GM18951 (cell line): ENCODE results near the gene HOXB2.

Source experiments
- POLR2A ChIP-seq: IDR thresholded peaks from 4 replicates; pipeline ENCODE4 v1.6.1; 2011; ENCODE audit warnings: mild to moderate bottlenecking; ENCODE audit not compliant: insufficient read length, insufficient read depth; ENCODE audit errors: extremely low read depth
- in situ Hi-C: fragments of 300-500 bp; cut with MboI; formaldehyde crosslinking; loops from one replicate; pipeline ENCODE4 v1.12.0; 2022; ENCODE audit warnings: low sequenced_read_pairs, mixed read lengths, inconsistent platforms; ENCODE audit not compliant: unreplicated experiment

Gene HOXB2

DNA sequence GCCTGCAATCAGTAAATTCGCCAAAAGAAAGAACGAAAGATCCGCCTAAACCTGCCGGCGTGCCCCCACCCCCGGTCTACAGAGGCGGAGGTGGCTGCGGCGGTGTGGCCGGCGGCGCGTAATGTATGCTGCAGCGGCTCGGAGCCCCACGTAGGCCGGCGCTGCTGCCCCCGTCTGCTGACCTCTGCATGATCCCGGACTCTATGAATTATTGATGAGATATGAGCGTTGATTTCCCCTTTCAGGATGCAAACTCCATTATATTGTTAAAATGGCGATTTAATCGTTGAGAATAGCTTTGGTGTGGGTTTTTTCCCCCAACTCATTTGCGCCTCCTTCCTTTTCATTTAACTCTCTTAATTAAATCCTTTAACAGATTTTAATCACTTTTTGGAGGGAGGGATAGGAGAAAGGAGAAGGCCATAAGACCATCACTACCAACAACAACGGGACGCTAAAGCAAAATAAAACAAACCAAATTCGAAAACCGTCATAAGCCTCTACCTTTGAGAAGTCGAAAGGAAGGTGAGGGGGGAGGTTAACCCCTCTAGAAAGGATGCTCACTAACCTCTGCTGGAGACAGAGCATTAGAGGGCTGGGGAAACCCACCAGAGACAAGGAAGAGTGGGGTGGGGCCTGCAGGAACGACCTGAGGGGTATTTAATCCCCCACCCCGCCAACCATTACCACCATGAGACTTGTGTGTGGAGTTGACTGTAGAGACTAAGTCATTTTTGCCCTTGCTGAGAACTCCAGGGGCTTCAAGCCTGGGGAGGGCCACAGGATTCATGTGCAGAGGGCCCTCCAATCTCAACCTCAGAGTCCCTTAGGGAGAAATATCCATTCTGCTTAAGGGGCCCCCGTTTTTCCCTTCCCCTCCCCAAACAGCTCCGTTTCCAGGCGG is 41.7 kb upstream of the HOXB2 start:
- in situ Hi-C loops: no loop called here
- TF ChIP-seq POLR2A: peak; percentile 25

DNA sequence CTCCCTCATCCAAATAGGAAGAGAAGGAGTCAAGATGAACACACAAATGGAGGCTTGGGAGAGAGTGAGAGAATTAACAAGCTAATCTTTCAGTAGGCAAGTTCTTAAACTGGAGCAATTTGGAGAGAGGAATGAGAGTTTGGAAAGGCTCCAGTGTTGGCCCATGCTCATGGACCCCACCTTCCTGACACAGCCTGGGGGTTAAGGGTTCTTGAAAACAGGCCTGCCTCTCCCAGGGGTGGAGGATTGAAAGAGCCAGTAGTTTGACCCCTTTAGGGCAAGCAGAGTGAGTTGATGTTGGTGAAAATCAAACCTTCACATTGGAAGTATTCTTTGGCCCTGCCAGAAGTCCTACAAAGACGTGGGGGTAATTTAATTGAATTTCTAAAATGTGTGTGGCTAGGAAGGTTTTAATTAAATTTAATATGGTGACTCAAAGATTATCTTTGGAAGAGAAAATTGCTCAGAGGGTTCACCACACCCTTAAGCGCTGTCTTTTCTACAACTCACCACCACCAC is 39.4 kb upstream of the HOXB2 start:
- no peak for TF ChIP-seq POLR2A
- in situ Hi-C loops: no loop called here

DNA sequence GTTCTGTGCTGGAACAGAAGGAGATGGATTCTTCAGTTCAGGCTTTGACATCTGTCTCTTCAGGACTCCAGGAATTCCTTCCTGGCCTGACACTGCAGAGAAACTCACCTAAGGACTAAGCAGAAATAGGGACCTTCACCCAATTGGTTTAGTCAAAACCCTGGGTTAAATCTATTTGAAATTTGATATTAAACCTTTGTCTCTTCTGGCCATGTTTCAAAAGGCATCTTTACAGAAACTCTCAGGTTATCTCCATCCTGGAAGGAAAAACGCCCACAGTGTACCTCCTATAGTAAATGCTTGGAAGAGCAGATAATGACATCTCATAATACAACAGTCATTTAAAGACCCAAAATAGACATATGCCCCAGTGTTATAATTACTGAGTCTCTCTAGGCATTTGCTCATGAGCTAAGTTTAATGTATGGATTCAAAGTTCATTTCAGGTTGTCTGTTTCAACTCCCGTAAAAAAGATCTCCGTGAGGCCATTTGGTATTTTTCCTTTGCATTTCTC is 38.9 kb upstream of the HOXB2 start:
- in situ Hi-C loops: no loop called here
- TF ChIP-seq POLR2A: no peak

DNA sequence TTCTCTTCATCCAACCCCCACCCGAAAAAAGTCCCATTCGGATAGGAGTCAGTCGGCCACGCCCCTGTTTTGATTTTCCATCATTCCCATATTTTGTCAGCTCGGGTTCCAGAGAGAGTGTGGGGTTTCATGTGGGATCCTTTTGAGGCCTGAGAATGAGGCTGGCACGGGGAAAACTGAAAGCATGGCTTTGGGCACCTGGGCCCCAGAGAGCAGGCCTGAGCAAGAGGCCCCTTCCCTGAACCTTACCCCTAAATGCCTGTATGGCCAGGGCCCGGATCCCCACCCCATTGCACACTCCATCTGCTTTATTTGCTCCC is 37.8 kb upstream of the HOXB2 start:
- in situ Hi-C loops: no loop called here
- no peak for TF ChIP-seq POLR2A

DNA sequence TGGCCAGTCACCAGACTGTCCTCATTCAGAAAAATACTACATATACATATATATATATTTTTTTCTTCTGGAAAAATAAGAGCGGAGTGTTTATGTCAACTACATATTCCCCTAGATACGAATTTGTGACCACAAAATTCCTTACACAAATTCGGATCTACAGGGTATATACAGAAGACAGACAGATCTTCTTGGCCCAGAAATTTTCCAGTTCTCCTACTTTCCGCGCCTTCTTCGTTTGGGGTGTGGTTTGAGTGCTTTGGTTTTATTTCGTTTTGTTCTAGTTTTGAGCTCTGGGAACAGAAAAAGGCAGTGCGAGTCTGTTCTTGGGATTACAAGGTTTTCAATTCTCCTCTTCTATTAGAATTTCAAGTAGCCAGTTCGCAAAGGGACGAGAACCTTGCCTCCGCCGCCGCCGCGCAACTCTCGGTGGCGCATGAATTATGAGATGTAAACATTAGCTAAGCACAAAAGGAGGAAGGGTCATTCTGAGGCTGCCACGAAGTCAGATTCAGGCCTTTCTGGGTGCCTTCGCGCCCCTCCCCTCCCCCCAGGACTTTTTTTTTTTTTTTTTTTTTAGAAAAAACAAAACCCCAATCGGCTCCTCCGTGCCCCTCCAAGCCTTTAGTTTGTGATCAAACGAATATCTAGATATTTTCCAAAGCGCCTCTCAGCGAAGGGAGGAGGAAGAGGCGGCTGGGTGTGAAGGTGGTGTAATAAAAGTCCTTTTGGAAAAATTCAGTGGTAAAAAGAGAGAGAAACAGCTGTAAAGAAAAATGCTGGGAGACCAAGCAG is 35.0 kb upstream of the HOXB2 start:
- peak; percentile 29 for TF ChIP-seq POLR2A
- in situ Hi-C loops: no loop called here

DNA sequence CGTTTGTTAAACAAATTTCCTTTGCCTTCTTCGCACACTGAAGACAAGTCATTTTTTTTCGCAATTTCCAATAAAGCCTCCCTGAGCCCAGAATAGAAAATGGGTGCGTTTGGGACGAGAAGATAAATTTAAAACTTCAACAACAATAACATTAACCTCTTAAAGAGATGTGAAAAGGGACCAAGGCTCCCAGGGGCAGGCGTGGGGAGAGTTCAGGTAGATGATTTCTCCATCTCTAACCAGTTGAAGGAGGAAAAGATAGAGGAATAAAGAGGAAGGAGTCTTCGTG is 34.5 kb upstream of the HOXB2 start:
- no peak for TF ChIP-seq POLR2A
- in situ Hi-C loops: no loop called here

DNA sequence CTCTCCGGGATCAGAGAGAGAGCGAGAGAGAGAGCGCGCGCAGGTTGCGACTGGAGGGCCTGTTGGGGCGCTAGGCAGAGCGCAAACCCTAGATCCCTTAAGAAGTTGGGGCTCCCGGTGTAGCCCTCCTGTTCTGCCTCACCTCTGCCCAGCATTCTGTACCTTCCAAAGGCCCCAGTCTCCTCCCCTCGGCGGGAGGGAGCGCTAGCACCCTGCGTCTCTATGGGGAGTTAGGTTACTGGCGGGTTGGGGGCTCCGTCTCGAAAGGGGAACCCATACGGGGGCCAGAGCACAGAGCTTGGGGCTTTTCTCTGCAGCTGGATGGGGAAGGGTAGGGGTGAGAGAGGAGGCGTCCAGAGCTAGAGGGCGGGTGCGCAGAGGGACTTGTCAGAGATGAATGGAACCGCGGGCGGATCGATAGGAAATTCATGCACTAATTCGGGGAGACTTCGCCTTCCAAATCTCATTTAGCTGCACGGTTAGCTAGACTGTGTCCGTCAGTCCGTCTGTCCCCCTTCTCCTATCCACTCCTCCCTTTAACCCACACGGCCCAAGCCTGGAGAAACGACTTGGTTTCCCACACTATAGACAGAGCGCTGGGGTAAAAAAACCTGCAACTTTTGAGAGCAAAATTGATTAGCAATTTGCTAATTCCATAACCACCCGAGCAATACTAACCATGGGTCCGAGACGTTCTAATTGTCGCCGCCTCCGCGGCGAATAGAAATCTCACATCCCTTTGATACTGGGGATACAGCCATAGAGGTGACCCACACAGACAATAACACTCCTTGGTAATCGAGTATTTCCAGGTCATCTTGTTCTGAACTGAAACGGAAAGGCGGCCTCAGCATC is 33.9 kb upstream of the HOXB2 start:
- in situ Hi-C loops: no loop called here
- TF ChIP-seq POLR2A: peak; percentile 71

DNA sequence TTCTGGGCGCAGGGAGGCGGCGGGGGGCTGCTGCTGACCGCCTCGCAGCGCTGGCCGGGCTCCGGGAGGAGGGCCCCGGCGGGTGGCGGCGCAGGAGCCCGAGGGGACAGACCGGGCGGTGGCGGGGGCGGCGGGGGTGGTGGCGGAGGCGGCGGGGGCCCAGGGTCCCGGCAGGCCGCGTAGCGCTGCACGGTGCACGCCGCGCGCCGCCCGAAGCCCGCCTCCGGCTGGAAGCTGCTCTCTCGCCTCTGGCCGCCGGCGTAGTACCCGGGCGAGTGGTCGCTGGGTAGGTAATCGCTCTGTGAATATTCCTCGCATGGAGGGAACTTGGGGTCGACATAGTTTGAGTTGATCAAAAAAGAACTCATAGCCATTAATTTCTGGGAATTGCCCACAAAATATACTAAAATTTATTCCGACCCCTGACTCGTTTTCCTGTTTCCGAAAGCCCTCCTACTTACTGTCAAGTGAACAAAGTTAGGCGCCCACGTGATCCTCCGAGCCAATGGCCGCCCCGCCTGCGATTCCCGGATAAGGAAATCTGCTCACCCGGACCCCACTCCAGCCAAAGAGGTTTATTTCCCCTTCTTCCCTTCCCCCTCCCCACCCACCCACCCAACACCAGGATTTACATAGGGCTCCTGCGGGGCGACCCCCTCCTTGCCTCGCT is 33.2 kb upstream of the HOXB2 start, which contains the start of gene HOXB4:
Gene HOXB4 (minus strand): TSS at position 405 of the 670 bp plus-strand sequence. CDS start 31 bp downstream, at position 374.
- TF ChIP-seq POLR2A: no peak
- in situ Hi-C loops: no loop called here

DNA sequence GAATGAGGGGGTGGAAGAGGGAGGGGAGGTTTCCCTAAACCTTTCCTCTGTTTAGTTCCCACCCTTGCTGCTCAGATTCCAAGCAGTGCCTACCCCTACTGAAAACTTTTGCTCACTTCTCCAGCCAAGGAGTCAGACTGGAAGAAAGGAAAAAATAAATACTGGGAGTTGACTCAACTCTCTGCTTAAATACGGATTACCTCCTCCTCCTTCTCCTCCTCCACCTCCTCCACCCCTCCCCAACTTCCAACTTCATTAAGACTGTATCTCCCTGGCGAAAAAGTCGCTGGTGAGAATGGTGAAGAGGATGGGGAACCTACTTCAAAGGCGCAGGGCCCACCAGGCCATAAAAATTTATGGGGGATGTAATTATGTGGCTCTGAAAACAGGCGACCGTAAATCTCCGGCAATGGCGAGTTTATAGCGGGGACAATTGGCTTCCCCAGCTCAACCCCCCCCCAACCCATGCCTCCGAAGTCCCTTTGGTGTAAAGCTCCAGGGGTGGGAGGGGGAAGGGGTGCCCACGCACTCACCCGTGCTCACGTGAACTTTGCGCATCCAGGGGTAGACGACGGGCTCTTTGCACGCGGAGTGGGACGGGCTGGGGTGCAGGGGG is 32.5 kb upstream of the HOXB2 start:
- TF ChIP-seq POLR2A: no peak
- in situ Hi-C loops: no loop called here

DNA sequence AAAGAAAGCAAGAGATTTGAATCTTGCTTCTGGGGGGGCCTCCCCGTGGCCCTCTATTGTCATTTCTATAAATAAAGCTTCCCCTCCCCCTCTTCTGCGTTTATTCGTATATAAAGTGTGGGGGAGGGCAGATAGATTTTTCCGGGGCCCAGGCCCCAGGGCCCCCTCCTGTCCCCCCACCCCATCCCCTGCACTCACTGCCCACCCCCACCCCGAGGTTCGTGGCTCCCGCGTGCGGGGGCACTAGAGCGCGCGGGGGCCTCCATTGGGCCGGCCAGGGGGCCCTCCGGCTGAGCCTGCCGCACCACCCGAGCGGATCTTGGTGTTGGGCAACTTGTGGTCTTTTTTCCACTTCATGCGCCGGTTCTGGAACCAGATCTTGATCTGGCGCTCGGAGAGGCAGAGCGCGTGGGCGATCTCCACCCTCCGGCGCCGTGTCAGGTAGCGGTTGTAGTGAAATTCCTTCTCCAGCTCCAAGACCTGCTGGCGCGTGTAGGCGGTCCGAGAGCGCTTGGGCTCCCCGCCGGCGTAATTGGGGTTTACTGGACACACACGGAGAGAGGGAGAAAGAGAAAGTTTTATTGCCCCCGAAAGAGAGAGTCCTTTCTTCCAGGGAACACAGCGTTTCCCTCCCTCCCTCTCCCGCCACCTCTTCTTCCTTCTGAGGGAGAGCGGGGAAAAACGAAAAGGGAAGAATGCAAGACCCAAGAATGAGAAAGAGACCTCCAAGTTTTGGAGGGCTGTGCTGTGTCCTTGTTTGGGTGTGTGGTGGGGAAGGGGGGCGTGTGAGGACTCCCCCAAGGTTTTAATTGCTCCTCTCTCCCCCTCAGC is 31.8 kb upstream of the HOXB2 start:
- in situ Hi-C loops: no loop called here
- no peak for TF ChIP-seq POLR2A
